ENCODE data around the gene TNFRSF4.

TNFRSF4 gene

GRCh38 chr1:1216770-1217620, 3.0 kb upstream of the TNFRSF4 start:
- no peak for DNase-seq (ENCODE audit: low read depth)
- no peak overlapping the region for H3K4me3 ChIP-seq (ENCODE audit: low read depth, low read length)
- TF ChIP-seq CTCF (IDR thresholded peaks at IDR 0.05; ENCODE audit: low read depth, low read length, missing control alignments) = no peak

DNA sequence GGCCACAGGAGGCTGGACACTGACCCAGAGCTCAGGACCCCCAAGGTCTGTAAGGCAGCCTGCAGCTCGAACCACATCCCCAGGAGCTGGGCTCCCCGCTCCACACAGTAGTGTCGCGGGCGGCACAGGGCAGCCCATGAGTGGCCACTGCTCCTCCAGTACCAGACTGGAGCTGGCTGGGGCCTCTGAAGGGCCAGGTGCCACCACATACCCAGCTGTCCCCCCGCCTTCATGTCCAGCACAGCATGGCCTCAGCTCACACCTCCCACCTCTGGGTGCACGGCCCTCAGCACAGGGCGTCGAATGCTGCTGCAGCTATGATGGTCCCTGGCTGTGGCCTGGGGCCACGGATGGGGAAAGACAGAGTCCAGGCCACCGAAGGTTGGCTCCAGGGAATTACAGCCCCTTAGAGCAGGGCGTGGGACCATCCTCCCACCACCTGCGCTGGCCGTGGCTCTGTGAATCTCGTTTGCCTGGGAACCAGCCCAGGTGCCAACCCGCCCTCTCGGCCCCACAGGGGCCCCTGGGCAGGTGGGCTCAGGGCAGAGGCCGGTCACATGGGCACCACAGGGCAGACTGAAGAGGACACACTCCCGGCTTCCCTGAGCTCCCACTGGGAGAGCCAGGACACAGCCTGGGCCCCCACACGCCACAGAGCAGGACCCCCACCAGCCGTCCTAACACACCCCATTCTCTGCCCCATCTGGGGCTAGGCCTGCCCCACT, 2.1 kb upstream of the TNFRSF4 start:
- H3K4me3 ChIP-seq (ENCODE audit: low read depth, low read length) = no peak overlapping the region
- TF ChIP-seq CTCF (IDR thresholded peaks at IDR 0.05; ENCODE audit: low read depth, low read length, missing control alignments) = no peak
- DNase-seq (ENCODE audit: low read depth) = no peak

GRCh38 chr1:1215080-1215676, 1.2 kb upstream of the TNFRSF4 start:
- DNase-seq (ENCODE audit: low read depth) = no peak
- TF ChIP-seq CTCF (IDR thresholded peaks at IDR 0.05; ENCODE audit: low read depth, low read length, missing control alignments) = no peak
- H3K4me3 ChIP-seq (ENCODE audit: low read depth, low read length) = no peak overlapping the region

DNA sequence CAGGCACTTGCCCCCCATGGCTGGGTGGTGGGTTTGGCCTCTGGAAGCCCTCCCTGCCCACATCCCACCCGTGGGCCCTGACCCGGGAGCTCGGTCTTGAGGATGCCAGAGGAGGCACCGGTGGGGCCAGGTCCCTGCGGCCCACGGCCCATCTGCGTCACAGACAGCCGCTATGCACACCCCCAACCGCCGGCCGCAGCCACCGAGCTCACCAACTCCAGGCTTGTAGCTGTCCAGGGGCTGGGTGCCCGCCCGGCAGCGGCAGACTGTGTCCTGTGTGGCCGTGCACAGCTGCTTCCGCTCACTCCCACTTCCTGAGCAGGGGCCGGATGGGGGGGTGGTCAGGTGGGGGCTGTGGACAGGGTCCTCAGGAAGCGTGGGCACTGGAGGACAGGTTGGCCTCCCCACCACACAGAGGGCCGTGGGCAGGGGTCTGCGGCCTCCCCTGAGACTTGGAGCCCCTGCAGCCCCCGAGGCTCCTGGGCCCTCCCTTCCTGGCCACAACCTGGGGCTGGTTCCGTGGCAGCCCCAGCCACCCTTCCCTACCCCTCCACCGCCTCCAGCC, 1.1 kb downstream of the TNFRSF4 start:
- peak overlapping the region; percentile 24; the same call in 1 of the 2 replicates for H3K4me3 ChIP-seq (ENCODE audit: low read depth, low read length)
- DNase-seq (ENCODE audit: low read depth) = no peak
- no peak for TF ChIP-seq CTCF (IDR thresholded peaks at IDR 0.05; ENCODE audit: low read depth, low read length, missing control alignments)

DNA sequence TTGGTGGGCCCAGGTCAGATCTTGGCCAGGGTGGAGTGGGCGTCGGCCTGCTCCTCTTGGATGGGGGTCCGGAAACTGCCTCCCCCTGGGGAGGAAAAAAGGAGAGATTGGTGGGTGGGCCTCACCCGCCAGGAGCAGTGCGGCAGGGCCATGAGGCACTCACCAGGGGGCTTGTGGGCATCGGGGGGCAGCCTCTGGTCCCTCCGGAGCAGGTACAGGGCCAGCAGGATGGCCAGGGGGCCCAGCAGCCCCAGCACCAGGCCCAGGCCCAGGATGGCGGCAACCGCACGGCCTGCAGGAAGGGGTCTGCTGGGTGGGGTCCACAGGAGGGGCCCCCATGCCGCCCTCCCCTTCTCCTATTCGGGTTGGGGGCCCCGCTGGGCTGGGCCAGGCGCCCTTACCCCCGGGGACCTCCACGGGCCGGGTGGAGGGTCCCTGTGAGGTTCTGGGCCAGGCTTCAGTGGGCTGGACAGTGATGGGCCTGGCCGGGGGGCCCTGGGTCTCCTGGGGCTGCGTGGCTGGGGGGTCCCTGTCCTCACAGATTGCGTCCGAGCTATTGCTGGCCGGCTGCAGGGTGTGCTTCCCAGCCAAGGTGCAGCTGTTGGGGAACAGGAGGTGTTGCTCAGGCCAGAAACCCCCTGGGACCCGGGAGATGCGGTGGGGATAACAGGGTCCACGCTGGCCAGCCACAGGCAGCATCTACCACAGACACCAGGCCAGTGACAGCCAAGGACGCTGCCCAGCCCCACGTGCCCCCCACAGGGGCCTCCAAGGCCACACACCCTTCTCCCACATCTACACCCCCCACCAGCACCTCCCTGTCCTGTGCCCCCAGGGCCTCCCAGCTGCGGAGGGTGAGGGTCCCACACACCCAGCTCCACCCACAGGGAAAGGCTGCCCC, 2.2 kb downstream of the TNFRSF4 start:
- DNase-seq (ENCODE audit: low read depth) = no peak
- TF ChIP-seq CTCF (IDR thresholded peaks at IDR 0.05; ENCODE audit: low read depth, low read length, missing control alignments) = no peak

More for the DNA sequence above, 2.2 kb downstream of the TNFRSF4 start:
- H3K4me3 ChIP-seq (ENCODE audit: low read depth, low read length) = no peak overlapping the region
